ACC112 (cell line): ENCODE results near the gene COL23A1.
"Not testable (repeated sequence)": the region's sequence is repeated elsewhere in the genome, so short reads cannot be mapped to it uniquely, and the experiment has no call there.

ENCODE experiments used
- H2AFZ ChIP-seq: fragments of 200-600 bp; sonication (generic); one replicate; pipeline ENCODE4 v1.6.0; 2017; ENCODE audit warnings: antibody characterized with exemption, low read length; ENCODE audit not compliant: unreplicated experiment
- H3K27ac ChIP-seq: fragments of 200-600 bp; sonication (generic); 2 replicates; pipeline ENCODE4 v1.5.1; 2014; ENCODE audit warnings: low read depth, mild to moderate bottlenecking, antibody characterized with exemption, low read length, moderate library complexity
- H3K27me3 ChIP-seq: fragments of 200-600 bp; sonication (generic); 2 replicates; pipeline ENCODE4 v1.6.1; 2014; ENCODE audit warnings: mild to moderate bottlenecking, antibody characterized with exemption, low read length, moderate library complexity, mixed read lengths; ENCODE audit not compliant: insufficient read depth
- H3K36me3 ChIP-seq: fragments of 200-600 bp; sonication (generic); 2 replicates; pipeline ENCODE4 v1.6.1; 2016; ENCODE audit warnings: mild to moderate bottlenecking, antibody characterized with exemption, low read length, moderate library complexity, mixed read lengths; ENCODE audit not compliant: insufficient read depth
- H3K4me1 ChIP-seq: fragments of 200-600 bp; sonication (generic); one replicate; pipeline ENCODE4 v1.6.1; 2016; ENCODE audit warnings: low read length, mixed read lengths; ENCODE audit not compliant: insufficient read depth, unreplicated experiment, control insufficient read depth
- H3K4me3 ChIP-seq: fragments of 200-600 bp; sonication (generic); 2 replicates; pipeline ENCODE4 v1.5.1; 2014; ENCODE audit warnings: mild to moderate bottlenecking, low read depth, low read length
- H3K79me2 ChIP-seq: fragments of 200-600 bp; sonication (generic); one replicate; pipeline ENCODE4 v1.6.0; 2016; ENCODE audit warnings: low read length; ENCODE audit not compliant: control insufficient read depth, unreplicated experiment, insufficient read depth

Gene COL23A1

GRCh38 chr5:178267876-178268275, 322.3 kb downstream of the COL23A1 start:
- Histone ChIP-seq H3K79me2 (no peaks in the 10 kb centered on the region), H3K27me3 (peaks cover 15% of the 10 kb centered on the region), H3K4me1 (no peaks in the 10 kb centered on the region), H3K4me3 (no peak overlapping the region), H3K36me3 (no peaks in the 10 kb centered on the region), H2AFZ (no peak overlapping the region), H3K27ac (no peak overlapping the region)

GRCh38 chr5:178267245-178267644, 322.9 kb downstream of the COL23A1 start:
- no peaks in the 10 kb centered on the region for H3K79me2 ChIP-seq
- peaks cover 15% of the 10 kb centered on the region for H3K27me3 ChIP-seq
- no peak overlapping the region for H2AFZ ChIP-seq
- no peak overlapping the region for H3K4me3 ChIP-seq
- no peaks in the 10 kb centered on the region for H3K36me3 ChIP-seq
- no peaks in the 10 kb centered on the region for H3K4me1 ChIP-seq
- no peak overlapping the region for H3K27ac ChIP-seq

GRCh38 chr5:178266581-178266980, 323.6 kb downstream of the COL23A1 start:
- no peak overlapping the region for H3K4me3 ChIP-seq
- no peaks in the 10 kb centered on the region for H3K4me1 ChIP-seq
- H3K27me3 ChIP-seq: peaks cover 15% of the 10 kb centered on the region
- H3K79me2 ChIP-seq: no peaks in the 10 kb centered on the region
- H3K36me3 ChIP-seq: no peaks in the 10 kb centered on the region
- no peak overlapping the region for H3K27ac ChIP-seq
- no peak overlapping the region for H2AFZ ChIP-seq

GRCh38 chr5:178265746-178266145, 324.4 kb downstream of the COL23A1 start:
- Histone ChIP-seq H3K79me2 (no peaks in the 10 kb centered on the region), H3K27me3 (peaks cover 15% of the 10 kb centered on the region), H2AFZ (no peak overlapping the region), H3K36me3 (no peaks in the 10 kb centered on the region), H3K27ac (no peak overlapping the region), H3K4me3 (no peak overlapping the region), H3K4me1 (no peaks in the 10 kb centered on the region)

- H3K27ac ChIP-seq: no peak overlapping the region
- H3K27me3 ChIP-seq: peaks cover 10% of the 10 kb centered on the region
- H3K36me3 ChIP-seq: no peaks in the 10 kb centered on the region
- no peaks in the 10 kb centered on the region for H3K4me1 ChIP-seq
- H3K79me2 ChIP-seq: no peaks in the 10 kb centered on the region
- no peak overlapping the region for H3K4me3 ChIP-seq
- H2AFZ ChIP-seq: no peak overlapping the region
These were observed 326.1 kb downstream of the COL23A1 start for GRCh38 chr5:178264044-178264443.

- Histone ChIP-seq H3K4me1 (no peaks in the 10 kb centered on the region), H3K27ac (no peak overlapping the region), H3K4me3 (no peak overlapping the region)
These were observed 328.3 kb downstream of the COL23A1 start for GRCh38 chr5:178261666-178262600.

GRCh38 chr5:178259623-178260536, 330.3 kb downstream of the COL23A1 start:
- no peaks in the 10 kb centered on the region for H3K36me3 ChIP-seq
- H3K4me3 ChIP-seq: no peak overlapping the region
- H3K27me3 ChIP-seq: no peaks in the 10 kb centered on the region; the same call in 1 of the 2 replicates
- H3K4me1 ChIP-seq: no peaks in the 10 kb centered on the region
- no peaks in the 10 kb centered on the region for H3K79me2 ChIP-seq
- H3K27ac ChIP-seq: no peak overlapping the region
- no peak overlapping the region for H2AFZ ChIP-seq

More at GRCh38 chr5:178261666-178262600, 328.3 kb downstream of the COL23A1 start:
- H3K79me2 ChIP-seq: no peaks in the 10 kb centered on the region
- H3K36me3 ChIP-seq: no peaks in the 10 kb centered on the region
- H3K27me3 ChIP-seq: no peaks in the 10 kb centered on the region; the same call in 1 of the 2 replicates
- no peak overlapping the region for H2AFZ ChIP-seq

GRCh38 chr5:178257650-178258049, 332.5 kb downstream of the COL23A1 start:
- Histone ChIP-seq H3K4me1 (no peaks in the 10 kb centered on the region), H3K36me3 (no peaks in the 10 kb centered on the region), H3K27ac (no peak overlapping the region), H2AFZ (no peak overlapping the region), H3K79me2 (no peaks in the 10 kb centered on the region), H3K4me3 (no peak overlapping the region), H3K27me3 (no peaks in the 10 kb centered on the region; the same call in 1 of the 2 replicates)

- H3K4me1 ChIP-seq: no peaks in the 10 kb centered on the region
- no peak overlapping the region for H3K4me3 ChIP-seq
- H3K27me3 ChIP-seq: no peaks in the 10 kb centered on the region
- no peak overlapping the region for H3K27ac ChIP-seq
- H2AFZ ChIP-seq: no peak overlapping the region
- no peaks in the 10 kb centered on the region for H3K36me3 ChIP-seq
- H3K79me2 ChIP-seq: no peaks in the 10 kb centered on the region
These were observed 333.4 kb downstream of the COL23A1 start for GRCh38 chr5:178256746-178257145.

GRCh38 chr5:178253632-178254031, 336.6 kb downstream of the COL23A1 start:
- H3K27ac ChIP-seq, H3K27me3 ChIP-seq, H2AFZ ChIP-seq, H3K79me2 ChIP-seq, H3K4me1 ChIP-seq, H3K36me3 ChIP-seq, H3K4me3 ChIP-seq: not testable (repeated sequence)
